ENCODE measurements around the gene ZBTB47. TPM values are rescaled to one million over a fixed set of nuclear protein-coding genes. Genes with fewer than 3 reads are reported as not detected.
A peak's percentile ranks its signal among the peaks of the same experiment; 100 is the strongest.

ZBTB47 gene
- total RNA-seq, 1 donor from 2014 or later = 26.7 TPM

DNA sequence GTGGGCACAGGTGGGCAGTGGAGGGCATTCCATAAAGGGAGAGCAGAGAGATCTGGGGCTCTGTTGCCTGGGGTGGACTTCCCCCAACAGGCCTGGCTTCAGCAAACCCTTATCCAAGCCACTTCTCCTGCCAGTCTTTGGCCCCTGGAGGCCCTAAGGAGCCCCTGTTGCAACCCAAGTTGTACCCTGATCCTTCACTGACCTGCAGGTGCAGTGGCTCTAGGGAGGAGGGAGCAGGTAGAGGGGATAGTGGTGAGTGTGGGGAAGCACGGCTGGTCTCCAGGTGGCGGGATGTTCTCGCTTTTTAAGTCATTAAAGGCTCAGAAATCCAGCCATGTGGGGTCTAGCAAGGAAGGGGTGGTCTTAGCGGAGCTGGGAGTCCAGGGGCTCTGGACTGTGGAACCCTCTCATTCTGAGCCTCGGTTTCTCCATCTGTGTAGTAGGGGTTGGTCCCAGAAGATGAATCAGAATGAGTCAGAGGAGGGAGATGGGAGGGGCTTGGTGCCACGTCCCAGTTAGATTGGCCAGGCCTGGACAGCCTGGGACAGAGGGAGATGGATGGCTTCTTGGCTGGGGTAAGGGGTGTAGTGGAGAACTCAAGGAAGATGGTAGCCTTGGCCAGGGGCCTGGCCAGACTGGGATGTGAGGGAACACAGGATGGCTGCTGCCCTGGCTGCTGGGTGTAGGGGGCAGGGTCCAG, 2.6 kb downstream of the ZBTB47 start:
- Mint-ChIP-seq H3K27ac (ENCODE audit: unreplicated experiment) (peak overlapping the region; percentile 50), H3K9me3 (ENCODE audit: unreplicated experiment) (no peaks in the 10 kb centered on the region), H3K4me3 (ENCODE audit: unreplicated experiment) (no peak overlapping the region), H3K36me3 (ENCODE audit: unreplicated experiment) (peaks cover 5% of the 10 kb centered on the region), H3K27me3 (ENCODE audit: unreplicated experiment) (no peaks in the 10 kb centered on the region), H3K4me1 (ENCODE audit: unreplicated experiment) (peaks cover 40% of the 10 kb centered on the region)
- no peak for DNase-seq (ENCODE audit: extremely low spot score, unreplicated experiment)
- TF ChIP-seq, protein P1, sequence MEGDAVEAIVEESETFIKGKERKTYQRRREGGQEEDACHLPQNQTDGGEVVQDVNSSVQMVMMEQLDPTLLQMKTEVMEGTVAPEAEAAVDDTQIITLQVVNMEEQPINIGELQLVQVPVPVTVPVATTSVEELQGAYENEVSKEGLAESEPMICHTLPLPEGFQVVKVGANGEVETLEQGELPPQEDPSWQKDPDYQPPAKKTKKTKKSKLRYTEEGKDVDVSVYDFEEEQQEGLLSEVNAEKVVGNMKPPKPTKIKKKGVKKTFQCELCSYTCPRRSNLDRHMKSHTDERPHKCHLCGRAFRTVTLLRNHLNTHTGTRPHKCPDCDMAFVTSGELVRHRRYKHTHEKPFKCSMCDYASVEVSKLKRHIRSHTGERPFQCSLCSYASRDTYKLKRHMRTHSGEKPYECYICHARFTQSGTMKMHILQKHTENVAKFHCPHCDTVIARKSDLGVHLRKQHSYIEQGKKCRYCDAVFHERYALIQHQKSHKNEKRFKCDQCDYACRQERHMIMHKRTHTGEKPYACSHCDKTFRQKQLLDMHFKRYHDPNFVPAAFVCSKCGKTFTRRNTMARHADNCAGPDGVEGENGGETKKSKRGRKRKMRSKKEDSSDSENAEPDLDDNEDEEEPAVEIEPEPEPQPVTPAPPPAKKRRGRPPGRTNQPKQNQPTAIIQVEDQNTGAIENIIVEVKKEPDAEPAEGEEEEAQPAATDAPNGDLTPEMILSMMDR (IDR thresholded peaks at IDR 0.05) = no peak

DNA sequence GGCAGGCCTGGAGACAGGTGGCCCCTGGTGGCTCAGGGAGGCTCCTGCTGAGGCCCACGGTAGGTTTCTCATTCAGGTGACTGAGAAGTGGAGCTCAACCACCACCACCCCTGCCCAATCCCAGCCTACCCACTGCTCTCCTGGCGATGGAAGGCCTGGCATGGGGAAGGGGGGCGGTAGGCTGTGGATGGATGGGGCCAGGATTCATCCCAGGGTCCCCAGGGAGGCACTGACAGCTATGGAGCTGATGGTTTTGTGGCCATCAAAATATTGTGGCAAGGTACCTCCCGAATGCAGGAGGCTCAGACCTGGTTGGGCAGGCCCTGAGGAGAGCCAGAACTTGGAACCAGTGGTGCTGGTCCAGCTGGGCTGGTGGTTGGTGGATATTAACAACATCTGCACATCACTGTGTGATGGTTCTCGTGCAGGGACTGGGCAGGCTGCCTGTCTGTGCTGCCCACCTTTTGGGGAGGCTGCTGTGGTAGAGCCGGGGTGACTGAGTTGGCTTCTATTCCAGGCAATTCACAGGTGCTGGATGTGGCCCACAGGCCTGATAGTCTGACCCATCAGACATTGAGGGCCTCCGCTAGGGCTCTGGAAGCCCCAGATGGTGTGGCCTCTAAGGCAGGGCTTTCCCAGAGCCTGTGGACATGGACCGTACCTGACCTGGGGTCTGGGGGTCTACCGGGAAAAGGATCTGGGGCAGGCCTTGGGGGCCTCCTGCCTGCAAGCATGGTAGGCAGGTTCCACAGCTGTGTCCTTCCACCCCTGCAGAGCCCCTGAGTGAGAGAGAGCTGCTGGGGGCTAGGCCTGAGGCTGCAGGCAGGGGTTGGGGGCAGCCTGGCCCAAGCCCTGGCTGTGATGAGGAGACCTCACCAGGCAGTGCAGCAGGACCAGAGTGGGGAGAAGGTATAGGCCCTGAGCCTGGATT, 3.4 kb downstream of the ZBTB47 start:
- Mint-ChIP-seq H3K4me3 (ENCODE audit: unreplicated experiment) (no peak overlapping the region), H3K4me1 (ENCODE audit: unreplicated experiment) (peaks cover 33% of the 10 kb centered on the region), H3K36me3 (ENCODE audit: unreplicated experiment) (peaks cover 8% of the 10 kb centered on the region), H3K9me3 (ENCODE audit: unreplicated experiment) (no peaks in the 10 kb centered on the region), H3K27me3 (ENCODE audit: unreplicated experiment) (no peaks in the 10 kb centered on the region), H3K27ac (ENCODE audit: unreplicated experiment) (no peak overlapping the region)
- TF ChIP-seq, protein P1 (IDR thresholded peaks at IDR 0.05) = no peak
- DNase-seq (ENCODE audit: extremely low spot score, unreplicated experiment) = no peak

DNA sequence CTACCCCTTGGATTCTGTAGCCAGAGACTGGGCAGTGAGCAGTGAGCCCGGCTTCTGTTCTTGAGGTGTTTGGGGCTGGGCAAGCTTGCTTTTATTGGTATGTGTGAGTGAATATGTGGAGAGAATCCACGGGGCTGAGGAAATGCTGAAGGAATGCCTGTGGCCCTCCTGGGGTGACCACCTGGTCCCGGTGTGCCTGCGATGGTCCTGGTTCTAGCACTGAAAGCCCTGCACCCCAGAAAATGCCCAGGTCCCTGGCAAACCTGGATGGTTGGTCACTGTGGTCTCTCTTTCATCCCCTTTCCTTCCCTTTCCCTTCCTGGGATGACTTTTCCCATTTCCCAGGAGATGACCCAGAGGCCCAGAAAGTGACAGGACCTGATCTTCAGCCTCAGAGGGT, 4.2 kb downstream of the ZBTB47 start:
- Mint-ChIP-seq H3K4me1 (ENCODE audit: unreplicated experiment) (peaks cover 26% of the 10 kb centered on the region), H3K4me3 (ENCODE audit: unreplicated experiment) (no peak overlapping the region), H3K27ac (ENCODE audit: unreplicated experiment) (no peak overlapping the region), H3K9me3 (ENCODE audit: unreplicated experiment) (no peaks in the 10 kb centered on the region), H3K36me3 (ENCODE audit: unreplicated experiment) (peaks cover 8% of the 10 kb centered on the region), H3K27me3 (ENCODE audit: unreplicated experiment) (no peaks in the 10 kb centered on the region)
- DNase-seq (ENCODE audit: extremely low spot score, unreplicated experiment) = no peak
- TF ChIP-seq, protein P1 (IDR thresholded peaks at IDR 0.05) = no peak

DNA sequence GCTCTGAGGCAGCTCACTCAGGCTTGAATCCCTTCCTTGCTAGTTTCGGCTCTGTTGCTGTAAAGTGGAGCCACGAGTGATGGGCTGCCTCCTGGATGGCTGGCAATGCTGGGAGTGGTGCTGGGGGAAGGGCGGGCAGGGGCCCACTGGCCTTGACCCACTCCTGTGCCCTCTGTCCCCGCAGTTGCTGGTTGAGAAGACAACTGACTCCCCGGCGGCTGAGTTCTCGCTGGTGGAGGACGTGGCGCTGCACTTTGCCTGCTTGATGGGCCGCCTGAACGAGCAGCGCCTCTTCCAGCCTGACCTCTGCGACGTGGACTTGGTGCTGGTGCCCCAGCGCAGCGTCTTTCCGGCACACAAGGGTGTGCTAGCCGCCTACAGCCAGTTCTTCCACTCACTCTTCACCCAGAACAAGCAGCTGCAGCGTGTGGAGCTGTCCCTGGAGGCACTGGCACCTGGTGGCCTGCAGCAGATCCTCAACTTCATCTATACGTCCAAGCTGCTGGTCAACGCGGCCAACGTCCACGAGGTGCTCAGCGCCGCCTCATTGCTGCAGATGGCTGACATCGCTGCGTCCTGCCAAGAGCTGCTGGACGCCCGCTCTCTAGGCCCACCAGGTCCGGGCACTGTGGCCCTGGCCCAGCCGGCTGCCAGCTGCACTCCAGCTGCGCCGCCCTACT, 4.7 kb downstream of the ZBTB47 start:
- Mint-ChIP-seq H3K4me1 (ENCODE audit: unreplicated experiment) (peaks cover 20% of the 10 kb centered on the region), H3K27ac (ENCODE audit: unreplicated experiment) (no peak overlapping the region), H3K9me3 (ENCODE audit: unreplicated experiment) (no peaks in the 10 kb centered on the region), H3K36me3 (ENCODE audit: unreplicated experiment) (peaks cover 8% of the 10 kb centered on the region), H3K4me3 (ENCODE audit: unreplicated experiment) (no peak overlapping the region), H3K27me3 (ENCODE audit: unreplicated experiment) (no peaks in the 10 kb centered on the region)
- TF ChIP-seq, protein P1 (IDR thresholded peaks at IDR 0.05) = no peak
- DNase-seq (ENCODE audit: extremely low spot score, unreplicated experiment) = no peak

Measured in osteocyte (in vitro differentiated cells).